NCI-H2196 treated with DMSO at 0.1 percent for 48 hours (cell line): ENCODE results near the gene RASGRP1.
A peak's percentile ranks its signal among the peaks of the same experiment; 100 is the strongest.
"Not testable (repeated sequence)": the region's sequence is repeated elsewhere in the genome, so short reads cannot be mapped to it uniquely, and the experiment has no call there.

Experiments used
- DNase-seq: peaks from one replicate; lab custom pipeline; 2025; ENCODE audit not compliant: unreplicated experiment; lab: John Stamatoyannopoulos, UW

RASGRP1 gene

DNA sequence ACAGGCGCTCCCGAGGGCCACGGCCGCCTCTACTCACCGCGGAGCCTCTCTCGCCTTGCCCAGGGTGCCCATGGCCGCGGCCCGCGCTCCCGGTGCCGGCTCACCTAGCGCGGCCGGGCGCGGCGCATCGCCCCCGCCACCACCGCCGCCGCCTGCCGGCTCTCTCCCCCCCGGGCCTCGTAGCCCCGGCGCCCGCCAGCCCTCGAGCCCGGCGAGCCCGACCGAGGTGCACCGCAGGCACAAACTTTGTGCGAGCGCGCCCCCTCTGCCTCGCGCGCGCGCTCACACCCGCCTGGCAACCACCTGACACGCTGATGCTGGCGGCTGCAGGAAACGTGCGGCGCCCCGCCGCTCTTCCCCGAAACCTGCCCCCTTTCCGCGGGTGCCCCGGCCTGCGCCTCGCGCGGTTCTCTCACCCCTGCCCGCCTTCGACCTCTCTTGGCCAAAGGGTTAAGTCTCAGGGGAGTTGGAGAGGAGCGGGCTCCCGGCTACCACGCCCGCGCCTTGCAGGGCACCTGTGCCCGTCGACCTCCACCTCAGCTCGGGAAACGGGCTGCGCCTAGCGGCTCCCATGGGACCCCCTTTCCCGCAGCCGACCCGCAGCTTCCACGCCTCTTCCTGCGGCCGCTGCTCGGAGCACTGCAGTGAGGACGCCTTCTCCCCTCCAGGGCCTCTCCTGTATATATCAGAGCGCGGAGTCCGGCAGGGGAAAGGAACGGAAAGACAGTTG is at the start of gene RASGRP1:
RASGRP1 (minus strand) TSS at position 258 of the 730 bp plus-strand sequence; CDS start at position 72, 186 bp downstream.
- peak; percentile 4 for DNase-seq

DNA sequence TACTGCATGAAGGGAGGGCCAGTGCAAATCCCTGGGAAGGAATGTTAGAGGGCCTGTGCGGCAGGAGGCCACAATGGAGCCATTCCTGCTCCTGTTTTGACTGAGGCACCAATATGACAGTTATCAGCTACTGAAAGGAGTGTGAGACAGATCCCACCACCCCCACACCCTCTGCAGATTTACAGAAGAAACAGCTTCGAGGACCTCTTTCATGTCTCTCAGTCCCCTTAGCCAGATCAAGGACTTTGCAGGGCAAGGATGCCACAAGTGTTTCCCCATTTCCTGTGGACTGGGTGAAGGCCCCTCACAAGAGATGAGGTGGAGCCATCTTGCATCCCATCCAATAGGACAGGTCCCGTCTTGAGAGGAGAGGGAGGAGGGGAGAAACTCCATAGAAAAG is 48.5 kb upstream of the RASGRP1 start:
- no peak for DNase-seq

DNA sequence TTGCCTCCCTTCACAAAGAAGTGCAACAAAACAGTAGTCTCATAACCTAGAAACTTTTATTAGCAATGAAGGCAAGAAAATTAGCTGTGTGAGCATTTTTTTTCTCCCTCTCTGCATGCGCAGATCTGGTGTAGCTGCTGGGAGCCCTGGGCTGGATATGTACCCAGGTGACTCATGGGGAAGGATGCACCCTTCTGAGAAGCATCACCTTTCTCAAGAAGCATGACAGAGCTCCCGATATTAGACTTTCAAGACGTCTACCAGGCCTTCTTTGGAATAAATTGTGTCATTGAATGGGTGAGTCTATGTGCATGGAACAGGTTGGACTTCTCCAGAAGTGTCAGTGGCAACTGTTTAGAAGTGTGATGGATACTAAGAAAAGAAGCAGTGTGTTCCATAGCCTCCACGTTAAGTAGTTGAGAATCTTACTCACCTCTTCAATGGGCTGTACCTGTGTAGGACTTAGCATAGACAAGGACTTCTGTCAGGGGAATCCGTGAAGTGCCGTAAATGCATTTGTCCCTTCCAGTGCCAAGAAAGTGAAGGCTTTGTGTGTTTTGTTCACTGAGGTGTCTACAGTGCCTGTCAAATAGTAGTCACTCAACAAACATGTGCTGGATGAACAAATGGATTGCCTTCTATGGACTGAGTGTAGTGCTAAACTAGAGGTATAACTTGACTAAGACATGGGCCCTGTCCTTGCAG is 47.7 kb upstream of the RASGRP1 start:
- DNase-seq: no peak

DNA sequence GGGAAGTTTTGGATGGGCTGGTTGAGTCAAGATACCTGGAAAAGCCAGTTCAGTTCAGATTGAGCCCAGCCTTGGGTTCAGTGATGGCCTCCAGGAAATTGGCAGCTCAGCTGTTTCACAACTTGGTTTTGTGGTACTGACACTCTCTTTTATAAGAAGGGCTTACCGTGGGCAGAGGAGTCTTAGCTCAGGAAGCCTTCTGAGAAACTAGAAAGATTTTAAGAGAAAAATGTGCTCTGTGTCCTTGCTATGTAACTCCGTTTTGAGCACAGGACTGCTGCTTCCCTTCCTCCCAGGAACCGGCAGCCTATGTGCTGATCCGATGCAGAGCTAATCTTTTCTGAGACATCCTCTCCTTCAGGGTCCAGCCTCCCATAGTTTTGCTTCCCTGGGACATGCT is 46.6 kb upstream of the RASGRP1 start:
- DNase-seq: no peak

- DNase-seq: no peak
Measured at GRCh38 chr15:38610748-38611147, 46.1 kb upstream of the RASGRP1 start.

DNA sequence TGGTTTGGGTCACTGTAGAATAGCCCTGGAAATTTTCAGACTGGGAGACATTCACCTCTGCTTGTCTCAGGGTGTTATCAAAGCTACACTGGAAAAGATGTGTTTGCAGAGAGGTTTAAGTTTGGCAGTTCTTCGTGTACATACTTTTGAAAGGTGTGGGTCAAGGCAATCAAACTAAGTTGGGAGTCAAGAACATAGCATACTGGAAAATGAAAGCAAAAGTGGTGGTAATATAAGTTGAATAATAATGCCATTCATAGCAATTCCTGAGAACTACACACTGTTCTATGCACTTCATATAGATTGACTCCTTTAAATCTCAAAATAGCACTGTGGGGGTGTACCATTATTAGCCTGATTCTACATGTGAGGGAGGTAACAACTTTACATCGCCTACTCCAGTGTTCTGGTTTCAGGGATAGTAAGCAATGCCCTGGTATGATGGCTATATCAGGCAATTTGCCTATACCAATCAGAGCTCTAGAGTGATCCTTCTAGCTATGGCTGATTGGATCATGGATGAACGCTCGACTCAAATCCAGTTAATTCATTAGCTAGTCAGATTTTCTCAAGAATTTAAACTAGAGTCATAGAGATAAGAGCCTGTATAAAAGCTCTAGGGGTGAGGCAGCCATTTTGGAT is 44.6 kb upstream of the RASGRP1 start:
- DNase-seq: no peak

DNA sequence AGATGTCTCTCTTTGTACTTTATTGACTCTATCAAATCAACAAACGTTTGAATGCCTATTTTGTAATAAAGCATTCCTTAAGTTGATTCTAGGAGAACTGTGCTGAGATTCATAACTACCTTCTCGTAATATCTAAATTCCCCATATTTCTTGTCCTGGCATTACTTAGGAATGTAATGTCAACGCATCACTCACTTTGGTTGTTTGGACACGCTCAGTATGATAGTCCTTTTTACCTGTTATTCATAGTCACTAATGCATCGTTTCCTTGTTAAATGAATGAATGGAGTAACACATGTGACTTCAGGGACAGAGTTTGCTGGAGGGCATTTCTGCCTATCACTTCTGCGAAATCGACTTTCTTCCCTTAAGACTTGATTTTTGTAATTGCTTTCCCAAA is 44.1 kb upstream of the RASGRP1 start:
- no peak for DNase-seq

DNA sequence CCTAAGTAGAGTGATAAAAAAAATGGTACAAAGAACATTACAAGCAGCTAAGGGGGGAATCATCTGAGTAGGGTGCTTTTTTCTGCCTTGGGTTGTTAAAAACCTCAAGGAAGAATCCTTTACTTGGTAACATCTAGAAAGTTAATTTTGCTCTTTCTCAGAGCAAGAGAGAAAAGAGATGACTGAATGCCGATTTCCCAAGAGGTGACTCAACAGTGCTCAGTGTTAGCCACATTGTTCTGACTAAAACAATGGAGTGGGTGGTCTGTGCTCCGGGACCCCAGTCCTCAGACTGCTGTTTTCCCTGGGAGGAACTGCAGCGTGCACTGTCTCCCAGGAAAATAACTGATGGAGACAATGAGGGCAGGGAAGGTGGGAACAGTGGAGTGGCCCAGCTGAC is 41.1 kb upstream of the RASGRP1 start:
- DNase-seq: no peak

- no peak for DNase-seq
Measured at GRCh38 chr15:38603672-38604071, 39.1 kb upstream of the RASGRP1 start.

GRCh38 chr15:38602910-38603670 is 38.5 kb upstream of the RASGRP1 start:
- DNase-seq: no peak

GRCh38 chr15:38600236-38600635 is 35.6 kb upstream of the RASGRP1 start:
- no peak for DNase-seq

GRCh38 chr15:38598749-38599148 is 34.1 kb upstream of the RASGRP1 start:
- DNase-seq: no peak

- DNase-seq: no peak
Measured at GRCh38 chr15:38597219-38597800, 32.7 kb upstream of the RASGRP1 start.

- no peak for DNase-seq
Measured at GRCh38 chr15:38593524-38593923, 28.9 kb upstream of the RASGRP1 start.

DNA sequence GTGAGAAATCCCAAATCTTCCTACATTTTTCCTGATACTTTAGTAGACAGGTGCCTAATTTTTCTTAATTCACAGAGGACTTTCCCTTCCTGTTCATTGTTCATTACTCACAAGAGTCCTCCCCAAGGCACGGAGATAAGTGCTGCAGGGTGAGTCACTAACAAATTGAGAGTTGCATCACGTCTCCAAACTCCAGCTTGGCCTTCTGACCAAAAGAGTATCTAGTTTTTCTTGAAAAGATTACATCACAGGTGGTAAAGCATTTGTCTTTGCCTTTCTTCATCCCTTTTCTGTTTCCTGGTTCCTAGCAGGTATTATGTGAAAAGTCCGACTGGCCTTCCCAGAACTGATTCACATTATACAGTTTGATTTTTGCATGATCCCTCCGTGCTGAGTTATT is 24.9 kb upstream of the RASGRP1 start:
- DNase-seq: no peak

DNA sequence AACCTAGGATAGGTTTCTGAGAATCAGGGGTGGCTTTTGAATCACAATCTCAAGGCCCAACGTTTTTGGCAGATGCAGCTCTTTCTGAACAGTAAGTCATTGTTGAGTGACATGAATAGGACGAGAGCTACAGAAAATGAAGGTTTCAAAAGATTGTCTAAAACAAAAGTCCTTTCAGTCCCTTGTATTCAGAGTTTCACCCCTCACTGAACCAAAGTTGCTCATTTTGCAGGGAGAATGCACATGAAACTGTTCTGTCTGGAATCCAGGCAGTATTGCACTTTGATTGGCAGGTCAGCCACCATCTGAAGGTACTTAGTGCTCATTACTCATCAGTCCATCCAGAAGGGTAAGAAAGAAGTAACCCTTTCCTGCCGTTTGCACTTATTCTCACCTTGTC is 24.1 kb upstream of the RASGRP1 start:
- DNase-seq: no peak

GRCh38 chr15:38587214-38587613 is 22.6 kb upstream of the RASGRP1 start:
- no peak for DNase-seq

- not testable (repeated sequence) for DNase-seq
Measured at GRCh38 chr15:38586005-38586404, 21.4 kb upstream of the RASGRP1 start.

DNA sequence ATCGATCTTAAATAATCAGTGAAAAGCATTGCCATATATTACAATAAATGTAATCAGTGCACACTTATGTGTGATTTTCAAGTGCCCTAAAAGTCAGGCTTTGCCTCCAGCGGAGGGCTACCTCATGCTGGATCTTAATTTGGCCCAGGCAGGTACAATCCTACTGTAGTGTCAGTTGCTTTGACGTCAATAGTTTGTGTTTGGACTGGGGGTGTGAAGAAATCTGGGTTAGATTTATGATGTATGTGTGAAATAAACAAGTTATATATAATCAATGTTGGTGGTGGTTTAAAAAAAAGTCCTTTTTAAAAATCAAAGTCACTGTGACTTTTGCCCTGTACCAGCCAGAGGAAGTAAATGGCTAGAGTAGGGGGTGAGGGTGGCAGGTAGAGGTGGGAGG is 14.0 kb upstream of the RASGRP1 start:
- no peak for DNase-seq

DNA sequence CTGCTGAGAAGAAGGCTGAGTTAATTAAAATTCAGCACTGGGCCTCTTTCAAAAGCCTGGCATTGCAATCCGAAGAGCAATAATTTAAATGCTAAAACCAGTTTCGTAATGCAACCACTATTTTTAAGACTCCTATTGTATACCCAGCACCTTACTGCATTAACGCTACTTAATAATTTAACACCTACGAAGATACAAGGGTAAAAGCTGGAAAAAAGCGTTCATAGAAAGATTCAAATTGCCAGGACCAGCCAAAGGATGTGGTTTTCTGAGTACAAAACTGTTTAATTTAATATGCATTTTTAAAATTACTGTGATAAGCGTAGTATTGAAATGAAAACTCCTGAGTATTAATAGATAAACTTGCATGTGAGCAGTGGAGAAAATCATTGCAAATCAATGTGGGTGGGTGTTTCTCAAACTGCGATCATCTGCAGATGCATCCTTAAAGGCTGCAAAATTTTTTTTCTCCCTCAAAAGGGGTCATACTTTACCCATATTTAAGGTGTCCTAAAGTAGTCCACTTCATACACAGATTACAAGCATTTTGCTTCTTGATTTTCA is 12.9 kb upstream of the RASGRP1 start:
- no peak for DNase-seq

DNA sequence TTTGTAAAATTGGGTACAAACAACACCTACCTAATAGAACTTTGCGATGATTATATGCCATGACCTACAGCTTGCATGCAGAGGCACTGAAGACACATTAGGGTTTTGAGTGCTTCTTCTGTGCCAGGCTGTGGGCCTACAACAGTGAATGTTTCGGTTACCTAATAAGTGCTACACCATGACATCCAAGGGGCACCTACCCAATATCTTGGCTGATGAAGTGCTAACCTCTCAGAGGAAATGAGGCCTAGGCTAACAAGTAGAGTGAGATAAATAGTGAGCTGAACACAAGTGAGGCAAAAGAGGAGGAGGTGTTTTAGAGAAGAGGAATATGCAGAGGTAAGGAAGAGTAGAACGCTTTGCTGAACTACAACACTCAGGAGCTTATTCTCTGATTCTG is 12.2 kb upstream of the RASGRP1 start:
- DNase-seq: no peak
